GM12872 (cell line): ENCODE results near the gene TBC1D8B.

Experiments used
- CTCF ChIP-seq: IDR thresholded peaks from 3 replicates; pipeline ENCODE4 v1.5.1; 2011; ENCODE audit warnings: low read depth, mild to moderate bottlenecking, low read length, moderate library complexity; ENCODE audit not compliant: insufficient read depth

Gene TBC1D8B

GRCh38 chrX:106901781-106902219, 99.3 kb downstream of the TBC1D8B start:
- TF ChIP-seq CTCF: no peak

DNA sequence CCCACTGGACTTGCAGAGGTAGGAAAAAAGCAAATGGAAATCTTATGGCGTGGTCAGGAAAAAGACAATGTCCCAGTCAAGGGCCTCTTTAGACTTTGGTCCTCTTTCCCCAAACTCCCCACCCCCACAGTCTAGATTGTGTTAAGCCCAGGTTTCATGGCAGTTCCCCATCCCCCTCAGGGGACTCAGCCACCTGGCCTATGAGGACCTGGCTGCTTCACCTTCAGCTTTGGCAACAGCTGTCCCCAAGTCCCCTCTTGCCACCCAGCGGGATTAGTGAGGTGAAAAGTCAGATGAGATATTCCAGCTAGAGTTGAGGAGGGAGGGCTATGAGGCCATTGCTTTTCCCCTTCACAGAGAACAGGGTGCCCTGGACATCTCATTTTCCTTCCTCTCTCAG, 100.2 kb downstream of the TBC1D8B start:
- no peak for TF ChIP-seq CTCF

GRCh38 chrX:106903291-106903824, 100.9 kb downstream of the TBC1D8B start, which contains the start of gene RIPPLY1:
RIPPLY1 (minus strand) TSS chrX:106903341; CDS start chrX:106903287, 54 bp downstream.
- TF ChIP-seq CTCF: no peak

GRCh38 chrX:106903856-106904528, 101.5 kb downstream of the TBC1D8B start:
- no peak for TF ChIP-seq CTCF

DNA sequence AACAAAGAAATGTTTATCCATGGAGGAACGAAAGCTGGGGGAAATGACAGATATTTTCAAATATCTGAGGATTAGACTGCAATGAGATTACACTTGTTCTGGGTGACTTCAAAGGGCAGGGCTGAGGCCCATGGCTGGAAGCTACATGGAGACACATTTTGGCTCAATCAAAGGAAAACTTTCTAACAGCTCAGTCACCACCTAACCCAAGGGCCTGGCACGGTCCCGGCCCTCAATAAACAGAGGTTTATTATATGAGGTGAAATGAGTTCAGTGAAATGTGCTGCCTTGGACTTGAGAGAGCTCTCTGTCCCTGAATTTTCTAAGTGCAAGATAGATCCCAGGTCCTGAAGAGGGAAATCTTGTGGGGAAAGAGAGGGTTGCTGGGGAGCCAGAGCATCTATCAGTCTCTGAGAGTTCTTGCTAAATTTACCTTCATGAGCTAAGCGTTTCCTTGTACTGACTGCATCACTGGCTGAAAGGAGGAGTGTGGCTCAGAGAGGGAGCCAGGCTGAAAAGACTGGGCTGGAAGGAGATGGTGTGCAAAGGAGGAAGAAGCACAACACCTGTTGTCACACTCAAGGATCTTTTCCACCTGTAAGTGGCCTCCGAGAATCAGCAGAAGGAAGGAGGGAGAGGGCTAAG, 102.7 kb downstream of the TBC1D8B start:
- no peak for TF ChIP-seq CTCF

DNA sequence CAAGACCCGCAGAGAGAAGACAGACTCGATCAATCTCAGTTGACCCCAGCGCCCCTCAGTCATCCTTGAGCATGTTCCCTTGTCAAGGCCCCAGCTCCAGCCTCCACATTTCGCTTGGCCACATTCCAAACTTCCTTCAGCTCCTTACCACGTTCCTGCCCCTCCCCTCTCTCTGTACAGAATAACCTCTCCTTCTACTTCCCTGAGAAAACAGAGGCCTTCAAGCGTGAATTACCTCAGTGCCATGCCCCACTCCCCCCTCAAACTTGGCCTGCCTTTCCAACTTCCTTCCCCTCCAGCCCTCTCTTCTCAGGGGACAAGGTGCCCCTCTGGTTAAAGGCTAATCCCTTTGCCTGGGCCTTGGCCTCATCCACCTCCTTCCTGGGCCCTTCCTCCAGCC, 103.9 kb downstream of the TBC1D8B start:
- TF ChIP-seq CTCF: no peak

- no peak for TF ChIP-seq CTCF
These were observed 110.4 kb downstream of the TBC1D8B start for GRCh38 chrX:106912864-106913263.
